ENCODE data around the gene SAMD3. TPM values are rescaled to one million over a fixed set of nuclear protein-coding genes. Genes with fewer than 3 reads are reported as not detected.
"Not testable (repeated sequence)": the region's sequence is repeated elsewhere in the genome, so short reads cannot be mapped to it uniquely, and the experiment has no call there.

Gene SAMD3
- total and polyA plus RNA-seq, 7 donors: 0.81 to 3.7 (median 2.3) TPM; not detected in 3

GRCh38 chr6:130156908-130157307 is 65.8 kb downstream of the SAMD3 start:
- intact Hi-C loops (cut with DNase I): no loop called here
- DNase-seq: no peak
- no peaks in the 10 kb centered on the region for H3K36me3 ChIP-seq
- H3K4me3 ChIP-seq: no peak overlapping the region
- H3K27me3 ChIP-seq: no peaks in the 10 kb centered on the region
- H3K4me1 ChIP-seq: peaks cover 0 to 5% (median 1%) of the 10 kb centered on the region in 4 donors
- no peak overlapping the region for H3K27ac ChIP-seq
- TF ChIP-seq POLR2AphosphoS5 (IDR thresholded peaks at IDR 0.05): no peak
- no peak for TF ChIP-seq EP300 (IDR thresholded peaks at IDR 0.05)
- TF ChIP-seq, protein P1, sequence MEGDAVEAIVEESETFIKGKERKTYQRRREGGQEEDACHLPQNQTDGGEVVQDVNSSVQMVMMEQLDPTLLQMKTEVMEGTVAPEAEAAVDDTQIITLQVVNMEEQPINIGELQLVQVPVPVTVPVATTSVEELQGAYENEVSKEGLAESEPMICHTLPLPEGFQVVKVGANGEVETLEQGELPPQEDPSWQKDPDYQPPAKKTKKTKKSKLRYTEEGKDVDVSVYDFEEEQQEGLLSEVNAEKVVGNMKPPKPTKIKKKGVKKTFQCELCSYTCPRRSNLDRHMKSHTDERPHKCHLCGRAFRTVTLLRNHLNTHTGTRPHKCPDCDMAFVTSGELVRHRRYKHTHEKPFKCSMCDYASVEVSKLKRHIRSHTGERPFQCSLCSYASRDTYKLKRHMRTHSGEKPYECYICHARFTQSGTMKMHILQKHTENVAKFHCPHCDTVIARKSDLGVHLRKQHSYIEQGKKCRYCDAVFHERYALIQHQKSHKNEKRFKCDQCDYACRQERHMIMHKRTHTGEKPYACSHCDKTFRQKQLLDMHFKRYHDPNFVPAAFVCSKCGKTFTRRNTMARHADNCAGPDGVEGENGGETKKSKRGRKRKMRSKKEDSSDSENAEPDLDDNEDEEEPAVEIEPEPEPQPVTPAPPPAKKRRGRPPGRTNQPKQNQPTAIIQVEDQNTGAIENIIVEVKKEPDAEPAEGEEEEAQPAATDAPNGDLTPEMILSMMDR (IDR thresholded peaks at IDR 0.05): no peak
- TF ChIP-seq POLR2A (IDR thresholded peaks at IDR 0.05): no peak
- H3K9me3 ChIP-seq: no peaks in the 10 kb centered on the region
- 94 to 96% methylated on average over 5 of the region's 5 CpGs for WGBS, 2 donors

GRCh38 chr6:130152908-130153510 is 69.7 kb downstream of the SAMD3 start:
- Histone ChIP-seq H3K4me3 (no peak overlapping the region), H3K27me3 (no peaks in the 10 kb centered on the region), H3K27ac (no peak overlapping the region), H3K36me3 (no peaks in the 10 kb centered on the region), H3K4me1 (no peaks in the 10 kb centered on the region), H3K9me3 (no peaks in the 10 kb centered on the region)
- DNase-seq: no peak
- TF ChIP-seq, protein P1 (IDR thresholded peaks at IDR 0.05): no peak
- TF ChIP-seq EP300 (IDR thresholded peaks at IDR 0.05) (no peak), POLR2A (IDR thresholded peaks at IDR 0.05) (no peak), POLR2AphosphoS5 (IDR thresholded peaks at IDR 0.05) (no peak)
- 92 to 93% methylated on average over 6 of the region's 6 CpGs for WGBS, 2 donors
- intact Hi-C loops (cut with DNase I): no loop called here

GRCh38 chr6:130150906-130151305 is 71.8 kb downstream of the SAMD3 start:
- Histone ChIP-seq H3K9me3 (no peaks in the 10 kb centered on the region), H3K4me1 (no peaks in the 10 kb centered on the region), H3K27me3 (no peaks in the 10 kb centered on the region), H3K27ac (no peak overlapping the region), H3K36me3 (no peaks in the 10 kb centered on the region), H3K4me3 (no peak overlapping the region)
- intact Hi-C loops (cut with DNase I): no loop called here
- TF ChIP-seq POLR2AphosphoS5 (IDR thresholded peaks at IDR 0.05) (no peak), EP300 (IDR thresholded peaks at IDR 0.05) (no peak), POLR2A (IDR thresholded peaks at IDR 0.05) (no peak)
- TF ChIP-seq, protein P1 (IDR thresholded peaks at IDR 0.05): no peak
- DNase-seq: no peak
- WGBS, 2 donors: 80 to 83% methylated on average over 8 of the region's 8 CpGs

DNA sequence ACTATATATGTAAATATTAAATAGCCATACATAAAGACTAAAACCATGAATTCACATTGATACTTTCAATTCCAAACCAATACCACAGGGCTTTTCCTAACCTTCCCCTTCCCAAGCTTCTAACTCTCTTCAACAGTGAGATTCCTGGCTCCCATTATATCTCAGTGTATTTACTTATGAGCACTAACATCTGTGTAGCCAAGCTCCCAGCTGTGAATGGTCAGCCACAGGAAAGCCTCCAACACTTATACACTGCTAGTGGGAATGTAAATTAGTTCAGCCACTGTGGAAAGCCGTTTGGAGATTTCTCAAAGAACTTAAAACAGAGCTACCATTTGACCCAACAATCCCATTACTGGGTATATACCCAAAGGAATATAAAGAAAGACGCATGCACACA is 73.7 kb downstream of the SAMD3 start:
- H3K36me3 ChIP-seq; intact Hi-C loops (cut with DNase I); H3K9me3 ChIP-seq; H3K4me3 ChIP-seq; DNase-seq; H3K27ac ChIP-seq; H3K4me1 ChIP-seq; H3K27me3 ChIP-seq: not testable (repeated sequence)
- 84 to 89% methylated on average over 2 of the region's 2 CpGs for WGBS, 2 donors

- intact Hi-C loops (cut with DNase I): no loop called here
- no peaks in the 10 kb centered on the region for H3K9me3 ChIP-seq
- TF ChIP-seq POLR2A (IDR thresholded peaks at IDR 0.05) (no peak), EP300 (IDR thresholded peaks at IDR 0.05) (no peak), POLR2AphosphoS5 (IDR thresholded peaks at IDR 0.05) (no peak)
- TF ChIP-seq, protein P1 (IDR thresholded peaks at IDR 0.05): no peak
- 86 to 93% methylated on average over 7 of the region's 7 CpGs for WGBS, 2 donors
- no peak for DNase-seq
- H3K27ac ChIP-seq: no peak overlapping the region
- no peaks in the 10 kb centered on the region for H3K4me1 ChIP-seq
- H3K36me3 ChIP-seq: no peaks in the 10 kb centered on the region
- no peaks in the 10 kb centered on the region for H3K27me3 ChIP-seq
- no peak overlapping the region for H3K4me3 ChIP-seq
These were observed 74.6 kb downstream of the SAMD3 start for GRCh38 chr6:130148181-130148580.

Measured in sigmoid colon (tissue), 7 donors.